ENCODE measurements around the gene PLEKHA8. TPM values are rescaled to one million over a fixed set of nuclear protein-coding genes. Genes with fewer than 3 reads are reported as not detected.

Gene PLEKHA8
- total and polyA plus RNA-seq, 10 donors = 1.4 to 13.6 (median 8.4) TPM

- no peak for DNase-seq
- intact Hi-C loops (cut with DNase I; ENCODE audit: low total_unique reads) = no loop called here
- H3K4me3 ChIP-seq = no peak overlapping the region
- no peaks in the 10 kb centered on the region for H3K27me3 ChIP-seq (replicated peaks in 1 of 7)
- 70 to 82% (median 72%) methylated on average over 4 of the region's 4 CpGs for WGBS, 5 donors
- H3K4me1 ChIP-seq = peaks cover 0 to under 1% (median 0%) of the 10 kb centered on the region in 6 donors
- H3K27ac ChIP-seq = no peak overlapping the region
- H3K36me3 ChIP-seq = no peaks in the 10 kb centered on the region
- no peaks in the 10 kb centered on the region for H3K9me3 ChIP-seq
- TF ChIP-seq POLR2A (IDR thresholded peaks at IDR 0.05) (no peak), POLR2AphosphoS5 (IDR thresholded peaks at IDR 0.05) (no peak), CTCF (IDR thresholded peaks at IDR 0.05 in 8 of 11, conservative IDR thresholded peaks at IDR 0.05 in 3 of 11) (no peak)
Observed at GRCh38 chr7:30119890-30120577, 91.8 kb downstream of the PLEKHA8 start.

- peak overlapping the region; percentile 53 to 93 (median 90) for H3K27ac ChIP-seq
- H3K4me3 ChIP-seq = peak overlapping the region; percentile 78 to 98 (median 86)
- 31 to 45% (median 35%) methylated on average over 13 of the region's 13 CpGs for WGBS, 5 donors
- no peak for DNase-seq
- TF ChIP-seq POLR2A (IDR thresholded peaks at IDR 0.05) (no peak), CTCF (IDR thresholded peaks at IDR 0.05 in 8 of 11, conservative IDR thresholded peaks at IDR 0.05 in 3 of 11) (no peak), POLR2AphosphoS5 (IDR thresholded peaks at IDR 0.05) (no peak)
- peaks cover 0 to 4% (median 0%) of the 10 kb centered on the region in 6 donors for H3K36me3 ChIP-seq
- H3K4me1 ChIP-seq = peaks cover 0 to 33% (median 18%) of the 10 kb centered on the region in 6 donors
- H3K27me3 ChIP-seq (replicated peaks in 1 of 7) = no peaks in the 10 kb centered on the region
- intact Hi-C loops (cut with DNase I; ENCODE audit: low total_unique reads) = no loop called here
- no peaks in the 10 kb centered on the region for H3K9me3 ChIP-seq
Observed at GRCh38 chr7:30133736-30134610, 105.8 kb downstream of the PLEKHA8 start.

DNA sequence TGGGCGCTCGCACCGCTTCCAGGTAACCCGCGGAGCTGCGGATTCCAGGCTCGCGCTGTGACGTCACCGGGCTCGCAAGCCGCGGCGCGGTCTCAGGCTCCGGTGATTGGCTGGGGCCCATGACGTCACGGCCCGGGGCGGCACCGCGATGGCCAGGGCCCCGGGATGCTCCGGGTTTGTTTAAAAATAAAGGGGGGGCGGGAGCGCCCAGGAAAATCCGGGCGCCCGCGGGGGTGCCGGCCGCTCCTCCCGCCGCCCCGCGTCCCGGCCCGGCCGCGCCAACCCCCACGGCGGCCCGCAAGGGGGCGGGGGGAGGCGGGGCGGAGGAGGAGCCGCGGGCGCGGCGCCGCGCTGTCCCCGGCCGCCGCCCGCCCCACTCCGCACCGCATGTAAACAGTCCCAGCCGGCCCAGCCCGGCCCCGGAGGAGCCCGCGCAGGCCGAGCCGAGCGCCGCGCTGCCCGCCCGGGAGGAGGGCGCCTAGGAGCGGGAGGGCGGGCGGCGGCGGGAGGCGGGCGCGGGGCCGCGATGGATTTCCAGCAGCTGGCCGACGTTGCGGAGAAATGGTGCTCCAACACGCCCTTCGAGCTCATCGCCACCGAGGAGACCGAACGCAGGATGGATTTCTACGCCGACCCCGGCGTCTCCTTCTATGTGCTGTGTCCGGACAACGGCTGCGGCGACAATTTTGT is 106.5 kb downstream of the PLEKHA8 start, which contains the start of gene MTURN:
TSS of gene MTURN (plus strand) at position 376 of the 690 bp plus-strand sequence. CDS start at position 527, 151 bp downstream.
- H3K9me3 ChIP-seq = no peaks in the 10 kb centered on the region
- intact Hi-C loops (cut with DNase I; ENCODE audit: low total_unique reads) = no loop called here
- H3K27me3 ChIP-seq (replicated peaks in 1 of 7) = no peaks in the 10 kb centered on the region
- WGBS, 5 donors = 0 to 2% (median 1%) methylated on average over 26 to 99 of the region's 99 CpGs
- peak in 2 of 3 donors; percentile 70 for TF ChIP-seq POLR2AphosphoS5 (IDR thresholded peaks at IDR 0.05)
- peak in 2 of 11 experiments; percentile 21 to 26 for TF ChIP-seq CTCF (IDR thresholded peaks at IDR 0.05 in 8 of 11, conservative IDR thresholded peaks at IDR 0.05 in 3 of 11)
- TF ChIP-seq POLR2A (IDR thresholded peaks at IDR 0.05) = peak in 1 of 3 donors; percentile 16
- H3K27ac ChIP-seq = peak within 1 kb of the TSS; percentile 75 to 93 (median 90)
- no peaks in the 10 kb centered on the region for H3K36me3 ChIP-seq
- H3K4me1 ChIP-seq = peaks cover 0 to 35% (median 18%) of the 10 kb centered on the region in 6 donors
- peak; percentile 94 for DNase-seq
- peak within 1 kb of the TSS; percentile 78 to 98 (median 86) for H3K4me3 ChIP-seq
